HEK293 (cell line): ENCODE measurements around the gene MPHOSPH6.

ENCODE experiments used
- CTCF ChIA-PET: fragments of 350-600 bp; formaldehyde crosslinking; extraction: SDS; loops from one replicate; lab custom pipeline; 2021; ENCODE audit warnings: antibody characterized with exemption; lab: Yijun Ruan, JAX
- POLR2A ChIA-PET: fragments of 300-600 bp; formaldehyde crosslinking; extraction: SDS; loops from one replicate; lab custom pipeline; 2020; ENCODE audit warnings: antibody characterized with exemption, inconsistent platforms; lab: Yijun Ruan, JAX
- H3K27ac ChIP-seq: fragments of 200-500 bp; sonication (Bioruptor generic); 2 replicates; pipeline ENCODE4 v1.5.1; 2014; ENCODE audit warnings: low read depth, low read length, control low read depth, inconsistent platforms; ENCODE audit errors: extremely low read depth
- H3K36me3 ChIP-seq, 2 experiments: fragments of 200-500 bp in 1 of 2; sonication (Bioruptor generic) in 1 of 2; 1 replicate in 1 of 2; 2 replicates in 1 of 2; pipeline ENCODE4 v1.5.1; 2014 to 2017; ENCODE audit warnings: inconsistent platforms in 2 of 2, low read length in 2 of 2; ENCODE audit not compliant: control insufficient read depth in 2 of 2, insufficient read depth in 1 of 2
- H3K4me1 ChIP-seq: fragments of 200-500 bp; sonication (Bioruptor generic); 2 replicates; pipeline ENCODE4 v1.5.1; 2014; ENCODE audit warnings: mild to moderate bottlenecking, low read length, inconsistent platforms; ENCODE audit not compliant: control insufficient read depth, insufficient read depth
- H3K4me3 ChIP-seq: 2 replicates; pipeline ENCODE4 v1.5.1; 2011; ENCODE audit warnings: low read depth, mild to moderate bottlenecking, control low read depth, low read length, moderate library complexity
- H3K9me3 ChIP-seq: fragments of 200-500 bp; sonication (Bioruptor generic); 2 replicates; pipeline ENCODE4 v1.5.1; 2014; ENCODE audit warnings: low read depth, low read length, inconsistent platforms; ENCODE audit not compliant: control insufficient read depth, insufficient read depth
- GLIS2 ChIP-seq: fragments of 450-650 bp; formaldehyde crosslinking; IDR thresholded peaks from 2 replicates; pipeline ENCODE4 v1.5.1; 2016; ENCODE audit warnings: missing biosample characterization, missing genetic modification characterization
- OSR2 ChIP-seq: fragments of 450-650 bp; formaldehyde crosslinking; IDR thresholded peaks from 2 replicates; pipeline ENCODE4 v1.5.1; 2016; ENCODE audit warnings: missing biosample characterization, missing genetic modification characterization
- SCRT2 ChIP-seq: fragments of 450-650 bp; formaldehyde crosslinking; IDR thresholded peaks from 2 replicates; pipeline ENCODE4 v1.5.1; 2016; ENCODE audit warnings: missing biosample characterization, missing genetic modification characterization
- TCF7L2 ChIP-seq: IDR thresholded peaks from 2 replicates; pipeline ENCODE4 v1.6.1; 2011; ENCODE audit warnings: low read depth, mild to moderate bottlenecking, inconsistent platforms, low read length, moderate library complexity, borderline replicate concordance
- TRIM28 ChIP-seq: IDR thresholded peaks from 2 replicates; pipeline ENCODE4 v1.6.1; 2011; ENCODE audit warnings: low read length, control low read depth, borderline replicate concordance
- YY1 ChIP-seq: fragments of 450-650 bp; formaldehyde crosslinking; IDR thresholded peaks from 2 replicates; pipeline ENCODE4 v1.5.1; 2018; ENCODE audit warnings: missing biosample characterization, missing genetic modification characterization
- ZBTB6 ChIP-seq: fragments of 450-650 bp; formaldehyde crosslinking; IDR thresholded peaks from 2 replicates; pipeline ENCODE4 v1.5.1; 2017; ENCODE audit warnings: missing biosample characterization, missing genetic modification characterization
- ZBTB7A ChIP-seq: fragments of 450-650 bp; formaldehyde crosslinking; IDR thresholded peaks from 2 replicates; pipeline ENCODE4 v1.5.1; 2016; ENCODE audit warnings: low read depth, missing biosample characterization, missing genetic modification characterization
- ZNF133 ChIP-seq: fragments of 450-650 bp; formaldehyde crosslinking; IDR thresholded peaks from 2 replicates; pipeline ENCODE4 v1.5.1; 2016; ENCODE audit warnings: missing biosample characterization, missing genetic modification characterization
- ZNF324 ChIP-seq: fragments of 450-650 bp; formaldehyde crosslinking; IDR thresholded peaks from 2 replicates; pipeline ENCODE4 v1.5.1; 2016; ENCODE audit warnings: missing biosample characterization, missing genetic modification characterization
- ZNF335 ChIP-seq: fragments of 450-650 bp; formaldehyde crosslinking; conservative IDR thresholded peaks from 2 replicates; pipeline ENCODE4 v1.5.1; 2016; ENCODE audit warnings: missing biosample characterization, missing genetic modification characterization
- ZNF473 ChIP-seq: fragments of 450-650 bp; formaldehyde crosslinking; IDR thresholded peaks from 2 replicates; pipeline ENCODE4 v1.5.1; 2017; ENCODE audit warnings: missing biosample characterization, missing genetic modification characterization
- ZNF561 ChIP-seq: fragments of 450-650 bp; IDR thresholded peaks from 2 replicates; pipeline ENCODE4 v1.5.1; 2018; ENCODE audit warnings: missing biosample characterization, missing genetic modification characterization, borderline replicate concordance
- ZNF664 ChIP-seq: fragments of 450-650 bp; formaldehyde crosslinking; IDR thresholded peaks from 2 replicates; pipeline ENCODE4 v1.5.1; 2016; ENCODE audit warnings: missing biosample characterization, missing genetic modification characterization
- ZNF792 ChIP-seq: fragments of 450-650 bp; formaldehyde crosslinking; IDR thresholded peaks from 2 replicates; pipeline ENCODE4 v1.5.1; 2016; ENCODE audit warnings: missing biosample characterization, missing genetic modification characterization
- ZSCAN30 ChIP-seq: fragments of 450-650 bp; IDR thresholded peaks from 2 replicates; pipeline ENCODE4 v1.5.1; 2018; ENCODE audit warnings: missing biosample characterization, mild to moderate bottlenecking, missing genetic modification characterization, moderate library complexity
- TF ChIP-seq, protein P1 (sequence below): fragments of 450-650 bp; formaldehyde crosslinking; IDR thresholded peaks from 2 replicates; pipeline ENCODE4 v1.5.1; 2017; ENCODE audit warnings: missing biosample characterization, missing genetic modification characterization
- TF ChIP-seq, protein P2 (sequence below): sonication (generic); formaldehyde crosslinking; IDR thresholded peaks from 2 replicates; pipeline ENCODE4 v1.8.1; 2022; ENCODE audit warnings: mild to moderate bottlenecking, moderate library complexity, missing genetic modification reagents
- TF ChIP-seq, protein P3 (sequence below): fragments of 450-650 bp; IDR thresholded peaks from 2 replicates; pipeline ENCODE4 v1.5.1; 2018; ENCODE audit warnings: missing biosample characterization, mild to moderate bottlenecking, missing genetic modification characterization
- TF ChIP-seq, protein P4 (sequence below): fragments of 450-650 bp; formaldehyde crosslinking; IDR thresholded peaks from 2 replicates; pipeline ENCODE4 v1.5.1; 2016; ENCODE audit warnings: missing biosample characterization, missing genetic modification characterization

MPHOSPH6 gene

DNA sequence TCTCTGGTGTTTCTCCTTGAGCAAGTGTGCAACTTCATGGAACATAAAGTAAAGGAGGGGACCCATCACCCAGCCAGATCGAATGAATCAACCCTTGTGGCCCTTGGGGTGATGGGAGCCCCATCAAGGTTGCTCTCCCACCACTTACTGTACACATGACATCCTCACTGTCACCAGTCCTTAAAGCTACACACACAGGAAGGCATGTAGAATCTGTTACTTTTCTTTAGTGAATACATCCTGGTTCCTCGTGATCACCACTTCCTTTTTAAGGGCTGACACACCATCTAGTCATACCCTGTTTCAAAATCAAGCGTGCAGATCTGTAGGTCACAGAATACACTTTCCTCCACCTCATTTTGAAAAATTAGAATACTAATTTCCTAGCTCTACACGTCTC is 22.6 kb upstream of the MPHOSPH6 start (continued):
- TF ChIP-seq ZNF335 (no peak), OSR2 (tag by site-specific recombination) (no peak), ZNF133 (tag by site-specific recombination) (no peak), SCRT2 (tag by site-specific recombination) (no peak)

- no peak for TF ChIP-seq ZBTB7A (tag by site-specific recombination)
- TF ChIP-seq ZNF664, result no peak
- no peak for TF ChIP-seq ZNF561 (tag by site-specific recombination)
- TF ChIP-seq OSR2 (tag by site-specific recombination), result no peak
- no peak for TF ChIP-seq TCF7L2
- TF ChIP-seq ZNF324, result no peak
- TF ChIP-seq YY1, result no peak
- TF ChIP-seq ZNF473 (tag by site-specific recombination), result no peak
- TF ChIP-seq, protein P1, sequence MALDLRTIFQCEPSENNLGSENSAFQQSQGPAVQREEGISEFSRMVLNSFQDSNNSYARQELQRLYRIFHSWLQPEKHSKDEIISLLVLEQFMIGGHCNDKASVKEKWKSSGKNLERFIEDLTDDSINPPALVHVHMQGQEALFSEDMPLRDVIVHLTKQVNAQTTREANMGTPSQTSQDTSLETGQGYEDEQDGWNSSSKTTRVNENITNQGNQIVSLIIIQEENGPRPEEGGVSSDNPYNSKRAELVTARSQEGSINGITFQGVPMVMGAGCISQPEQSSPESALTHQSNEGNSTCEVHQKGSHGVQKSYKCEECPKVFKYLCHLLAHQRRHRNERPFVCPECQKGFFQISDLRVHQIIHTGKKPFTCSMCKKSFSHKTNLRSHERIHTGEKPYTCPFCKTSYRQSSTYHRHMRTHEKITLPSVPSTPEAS (tag by site-specific recombination), result no peak
- TF ChIP-seq TRIM28, result no peak
- TF ChIP-seq GLIS2 (tag by site-specific recombination), result no peak
- TF ChIP-seq, protein P2, sequence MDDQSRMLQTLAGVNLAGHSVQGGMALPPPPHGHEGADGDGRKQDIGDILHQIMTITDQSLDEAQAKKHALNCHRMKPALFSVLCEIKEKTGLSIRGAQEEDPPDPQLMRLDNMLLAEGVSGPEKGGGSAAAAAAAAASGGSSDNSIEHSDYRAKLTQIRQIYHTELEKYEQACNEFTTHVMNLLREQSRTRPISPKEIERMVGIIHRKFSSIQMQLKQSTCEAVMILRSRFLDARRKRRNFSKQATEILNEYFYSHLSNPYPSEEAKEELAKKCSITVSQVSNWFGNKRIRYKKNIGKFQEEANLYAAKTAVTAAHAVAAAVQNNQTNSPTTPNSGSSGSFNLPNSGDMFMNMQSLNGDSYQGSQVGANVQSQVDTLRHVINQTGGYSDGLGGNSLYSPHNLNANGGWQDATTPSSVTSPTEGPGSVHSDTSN (CRISPR knock-in tag), result no peak
- TF ChIP-seq ZSCAN30 (tag by site-specific recombination), result no peak
- TF ChIP-seq, protein P3, sequence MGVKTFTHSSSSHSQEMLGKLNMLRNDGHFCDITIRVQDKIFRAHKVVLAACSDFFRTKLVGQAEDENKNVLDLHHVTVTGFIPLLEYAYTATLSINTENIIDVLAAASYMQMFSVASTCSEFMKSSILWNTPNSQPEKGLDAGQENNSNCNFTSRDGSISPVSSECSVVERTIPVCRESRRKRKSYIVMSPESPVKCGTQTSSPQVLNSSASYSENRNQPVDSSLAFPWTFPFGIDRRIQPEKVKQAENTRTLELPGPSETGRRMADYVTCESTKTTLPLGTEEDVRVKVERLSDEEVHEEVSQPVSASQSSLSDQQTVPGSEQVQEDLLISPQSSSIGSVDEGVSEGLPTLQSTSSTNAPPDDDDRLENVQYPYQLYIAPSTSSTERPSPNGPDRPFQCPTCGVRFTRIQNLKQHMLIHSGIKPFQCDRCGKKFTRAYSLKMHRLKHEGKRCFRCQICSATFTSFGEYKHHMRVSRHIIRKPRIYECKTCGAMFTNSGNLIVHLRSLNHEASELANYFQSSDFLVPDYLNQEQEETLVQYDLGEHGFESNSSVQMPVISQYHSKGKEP, result no peak
- TF ChIP-seq ZNF792 (tag by site-specific recombination), result no peak
- TF ChIP-seq, protein P4, sequence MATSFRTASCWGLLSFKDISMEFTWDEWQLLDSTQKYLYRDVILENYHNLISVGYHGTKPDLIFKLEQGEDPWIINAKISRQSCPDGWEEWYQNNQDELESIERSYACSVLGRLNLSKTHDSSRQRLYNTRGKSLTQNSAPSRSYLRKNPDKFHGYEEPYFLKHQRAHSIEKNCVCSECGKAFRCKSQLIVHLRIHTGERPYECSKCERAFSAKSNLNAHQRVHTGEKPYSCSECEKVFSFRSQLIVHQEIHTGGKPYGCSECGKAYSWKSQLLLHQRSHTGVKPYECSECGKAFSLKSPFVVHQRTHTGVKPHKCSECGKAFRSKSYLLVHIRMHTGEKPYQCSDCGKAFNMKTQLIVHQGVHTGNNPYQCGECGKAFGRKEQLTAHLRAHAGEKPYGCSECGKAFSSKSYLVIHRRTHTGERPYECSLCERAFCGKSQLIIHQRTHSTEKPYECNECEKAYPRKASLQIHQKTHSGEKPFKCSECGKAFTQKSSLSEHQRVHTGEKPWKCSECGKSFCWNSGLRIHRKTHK (tag by site-specific recombination), result no peak
- no peak for TF ChIP-seq ZBTB6
- H3K27ac ChIP-seq, result no peak overlapping the region
- CTCF ChIA-PET, result no interaction called here
Observed at GRCh38 chr16:82190386-82190785, 20.4 kb upstream of the MPHOSPH6 start.

More at GRCh38 chr16:82190386-82190785, 20.4 kb upstream of the MPHOSPH6 start:
- POLR2A ChIA-PET, result interaction anchor here (0.7 kb wide), 1 partner anchor 78 kb away, joined by 4 read pairs; no protein-coding TSS in a partner anchor
- Histone ChIP-seq H3K4me3 (no peak overlapping the region), H3K4me1 (no peaks in the 10 kb centered on the region), H3K9me3 (no peaks in the 10 kb centered on the region), H3K36me3 (no peaks in the 10 kb centered on the region)
